SU-DHL-6 (cell line): ENCODE results near the gene CLEC12A.

Source experiments
- H2AFZ ChIP-seq: fragments of 200-600 bp; sonication (generic); 2 replicates; pipeline ENCODE4 v1.6.1; 2014; ENCODE audit warnings: low read depth, mild to moderate bottlenecking, moderate library complexity, mixed read lengths, antibody characterized with exemption, low read length; ENCODE audit not compliant: severe bottlenecking
- H3F3A ChIP-seq: fragments of 200-600 bp; shearing (Covaris generic); 2 replicates; pipeline ENCODE4 v1.6.0; 2016; ENCODE audit warnings: antibody characterized with exemption, mild to moderate bottlenecking; ENCODE audit not compliant: insufficient read depth
- H3K27ac ChIP-seq: fragments of 200-600 bp; sonication (generic); 2 replicates; pipeline ENCODE4 v1.5.1; 2016; ENCODE audit warnings: low read depth, mild to moderate bottlenecking, low read length, moderate library complexity, mixed read lengths
- H3K27me3 ChIP-seq: fragments of 200-600 bp; sonication (generic), shearing (Covaris generic); 2 replicates; pipeline ENCODE4 v1.6.0; 2014; ENCODE audit warnings: mild to moderate bottlenecking, low read length
- H3K36me3 ChIP-seq: fragments of 200-600 bp; sonication (generic); 2 replicates; pipeline ENCODE4 v1.6.1; 2014; ENCODE audit warnings: mild to moderate bottlenecking, low read length, mixed read lengths
- H3K4me2 ChIP-seq: fragments of 300-600, 200-600 bp; shearing (Covaris generic), sonication (generic); 2 replicates; pipeline ENCODE4 v1.6.0; 2014; ENCODE audit warnings: low read length, low read depth, mild to moderate bottlenecking; ENCODE audit not compliant: poor library complexity, severe bottlenecking
- H3K4me3 ChIP-seq: fragments of 200-600 bp; sonication (generic); 2 replicates; pipeline ENCODE4 v1.5.1; 2014; ENCODE audit warnings: antibody characterized with exemption, low read length, mild to moderate bottlenecking, mixed read lengths; ENCODE audit not compliant: insufficient read depth, poor library complexity, severe bottlenecking
- H3K79me2 ChIP-seq: fragments of 200-600 bp; sonication (generic); 2 replicates; pipeline ENCODE4 v1.6.1; 2014; ENCODE audit warnings: mild to moderate bottlenecking, low read length, moderate library complexity; ENCODE audit not compliant: insufficient read depth
- H3K9ac ChIP-seq: fragments of 200-600 bp; sonication (generic); 2 replicates; pipeline ENCODE4 v1.7.0; 2014; ENCODE audit warnings: mild to moderate bottlenecking, low read length
- H3K9me2 ChIP-seq: fragments of 200-600 bp; sonication (generic); replicated peaks from 2 replicates; pipeline ENCODE4 v1.6.1; 2014; ENCODE audit warnings: low read length; ENCODE audit not compliant: insufficient read depth
- H3K9me3 ChIP-seq: fragments of 200-600 bp; sonication (generic); 2 replicates; pipeline ENCODE4 v1.6.1; 2014; ENCODE audit warnings: low read length, mixed read lengths; ENCODE audit not compliant: insufficient read depth
- H4K20me1 ChIP-seq: fragments of 200-600 bp; sonication (generic); 2 replicates; pipeline ENCODE4 v1.6.1; 2014; ENCODE audit warnings: low read depth, mild to moderate bottlenecking, antibody characterized with exemption, low read length, moderate library complexity, mixed read lengths
- CTCF ChIP-seq: fragments of 200-600 bp; sonication (generic); IDR thresholded peaks from one replicate; pipeline ENCODE4 v1.5.1; 2017; ENCODE audit warnings: antibody characterized with exemption, mild to moderate bottlenecking, low read length, moderate library complexity; ENCODE audit not compliant: insufficient read depth, poor library complexity, severe bottlenecking
- EZH2phosphoT487 ChIP-seq: fragments of 200-600 bp; sonication (generic), shearing (Covaris generic); conservative IDR thresholded peaks from 2 replicates; pipeline ENCODE4 v1.6.1; 2018; ENCODE audit warnings: mild to moderate bottlenecking, antibody characterized with exemption, low read length, moderate library complexity, mixed read lengths

Gene CLEC12A

DNA sequence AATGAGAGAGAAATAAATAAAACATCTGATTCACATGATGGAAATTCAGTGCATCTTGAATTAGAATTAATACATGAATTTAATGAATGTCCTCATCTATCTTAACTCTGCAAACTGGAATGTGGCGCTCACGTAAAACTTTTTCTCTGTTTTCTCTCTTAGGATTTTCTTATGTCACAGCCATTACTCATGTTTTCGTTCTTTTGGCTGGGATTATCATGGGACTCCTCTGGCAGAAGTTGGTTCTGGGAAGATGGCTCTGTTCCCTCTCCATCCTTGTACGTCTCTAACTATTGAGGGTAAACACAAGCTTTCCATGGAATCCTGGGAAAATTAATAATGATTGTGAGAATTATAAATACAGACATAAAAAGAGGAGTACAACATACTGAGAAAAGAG, 44.2 kb downstream of the CLEC12A start:
- Histone ChIP-seq H3F3A (no peaks in the 10 kb centered on the region), H3K9me2 (no peaks in the 10 kb centered on the region), H3K4me2 (no peak overlapping the region), H3K4me3 (no peak overlapping the region), H2AFZ (no peak overlapping the region), H3K27me3 (no peaks in the 10 kb centered on the region), H4K20me1 (no peaks in the 10 kb centered on the region), H3K79me2 (no peaks in the 10 kb centered on the region), H3K9ac (no peak overlapping the region), H3K36me3 (no peaks in the 10 kb centered on the region), H3K27ac (no peak overlapping the region), H3K9me3 (no peaks in the 10 kb centered on the region)
- TF ChIP-seq EZH2phosphoT487 = no peak
- no peak for TF ChIP-seq CTCF

DNA sequence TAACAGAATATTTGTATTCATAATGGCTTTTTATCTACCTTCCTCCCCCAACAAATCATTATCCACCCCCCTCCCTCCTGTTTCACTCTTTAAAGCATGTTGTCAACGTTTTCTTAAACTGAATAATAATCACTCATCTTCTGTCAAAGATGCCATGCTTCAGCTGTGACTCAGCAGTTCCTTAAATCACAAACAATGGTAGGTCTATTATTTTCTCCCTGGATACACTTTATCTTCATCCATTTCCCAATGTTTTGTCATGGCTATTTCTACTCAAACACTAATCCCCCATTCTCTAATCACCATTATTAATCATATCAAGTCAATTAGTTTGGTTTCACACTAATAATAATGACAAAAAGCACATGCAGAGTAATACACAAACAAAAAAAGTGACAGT, 45.7 kb downstream of the CLEC12A start:
- no peak overlapping the region for H2AFZ ChIP-seq
- no peak overlapping the region for H3K4me3 ChIP-seq
- H3K36me3 ChIP-seq = no peaks in the 10 kb centered on the region
- no peaks in the 10 kb centered on the region for H3K9me3 ChIP-seq
- no peaks in the 10 kb centered on the region for H3K27me3 ChIP-seq
- H3K9ac ChIP-seq = no peak overlapping the region
- H3K79me2 ChIP-seq = no peaks in the 10 kb centered on the region
- no peak overlapping the region for H3K27ac ChIP-seq
- no peak overlapping the region for H3K4me2 ChIP-seq
- H4K20me1 ChIP-seq = no peaks in the 10 kb centered on the region
- H3K9me2 ChIP-seq = no peaks in the 10 kb centered on the region
- no peaks in the 10 kb centered on the region for H3F3A ChIP-seq
- TF ChIP-seq CTCF = no peak

DNA sequence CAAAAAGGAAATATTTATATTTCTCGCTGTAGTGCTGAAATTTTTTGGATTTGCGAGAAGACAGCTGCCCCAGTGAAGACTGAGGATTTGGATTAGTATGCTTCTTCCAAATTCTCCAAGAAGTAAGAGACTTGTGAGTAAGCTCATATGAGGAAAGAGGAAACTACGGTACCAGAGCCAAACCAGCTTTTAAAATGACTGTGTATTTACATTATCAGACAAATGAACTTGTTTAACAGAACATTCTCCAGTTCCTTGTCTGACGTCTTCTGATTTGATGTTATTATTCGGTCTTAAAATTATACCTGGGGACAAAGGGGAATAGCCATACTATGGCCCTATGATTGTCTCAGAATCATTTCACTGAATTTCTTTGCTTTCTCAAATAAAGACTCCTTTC, 47.2 kb downstream of the CLEC12A start:
- TF ChIP-seq CTCF (no peak), EZH2phosphoT487 (no peak)
- no peaks in the 10 kb centered on the region for H3K27me3 ChIP-seq
- H2AFZ ChIP-seq = no peak overlapping the region

DNA sequence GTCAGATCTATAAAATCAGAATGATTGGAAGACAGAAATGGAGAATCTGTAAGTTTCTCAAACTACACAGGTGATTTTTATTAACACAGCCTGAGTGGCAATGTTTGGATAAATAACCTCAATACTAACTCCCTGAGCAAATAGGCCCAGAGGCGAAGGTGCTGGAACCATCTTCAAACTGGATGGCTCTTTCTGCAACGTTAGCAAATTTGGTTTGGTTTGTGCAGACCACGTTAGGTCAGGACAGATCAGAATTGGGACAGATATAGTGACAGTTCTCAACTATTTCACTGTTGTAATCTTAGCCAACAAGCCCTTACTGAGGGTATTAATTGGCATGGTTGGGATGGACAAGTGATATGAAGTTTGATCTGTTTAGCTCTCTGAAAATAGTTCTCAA, 50.1 kb downstream of the CLEC12A start:
- Histone ChIP-seq H3K9me3 (no peaks in the 10 kb centered on the region), H3K36me3 (no peaks in the 10 kb centered on the region), H3K79me2 (no peaks in the 10 kb centered on the region), H3K9ac (no peak overlapping the region), H3K27me3 (no peaks in the 10 kb centered on the region), H4K20me1 (no peaks in the 10 kb centered on the region), H3F3A (no peaks in the 10 kb centered on the region), H3K9me2 (no peaks in the 10 kb centered on the region), H2AFZ (no peak overlapping the region), H3K4me3 (no peak overlapping the region), H3K27ac (no peak overlapping the region), H3K4me2 (no peak overlapping the region)
- TF ChIP-seq EZH2phosphoT487 (no peak), CTCF (no peak)

More for the DNA sequence above, 47.2 kb downstream of the CLEC12A start:
- H3K9me2 ChIP-seq = no peaks in the 10 kb centered on the region
- no peaks in the 10 kb centered on the region for H3K79me2 ChIP-seq
- H3K4me2 ChIP-seq = no peak overlapping the region
- no peaks in the 10 kb centered on the region for H4K20me1 ChIP-seq
- no peak overlapping the region for H3K4me3 ChIP-seq
- no peaks in the 10 kb centered on the region for H3K36me3 ChIP-seq
- no peak overlapping the region for H3K27ac ChIP-seq
- no peaks in the 10 kb centered on the region for H3K9me3 ChIP-seq
- no peaks in the 10 kb centered on the region for H3F3A ChIP-seq
- no peak overlapping the region for H3K9ac ChIP-seq
